ENCODE results near the gene SYNGR4.
A peak's percentile ranks its signal among the peaks of the same experiment; 100 is the strongest.

Gene SYNGR4

GRCh38 chr19:48329167-48329891 is 34.8 kb upstream of the SYNGR4 start:
- Histone ChIP-seq H3K4me3 (ENCODE audit: insufficient read depth, low read depth, low read length) (no peak overlapping the region), H3K9me3 (ENCODE audit: control insufficient read depth, low read length) (no peaks in the 10 kb centered on the region), H3K36me3 (ENCODE audit: control insufficient read depth, insufficient read depth, low read length) (no peaks in the 10 kb centered on the region), H3K4me1 (ENCODE audit: control insufficient read depth, insufficient read depth, low read length) (peaks cover 19% of the 10 kb centered on the region), H3K27me3 (ENCODE audit: control insufficient read depth, insufficient read depth, low read length, poor library complexity, severe bottlenecking) (peaks cover 5% of the 10 kb centered on the region), H3K27ac (ENCODE audit: insufficient read depth, low read depth, low read length, poor library complexity, severe bottlenecking) (no peak overlapping the region)
- 90% methylated on average over 11 to 15 of the region's 15 CpGs for WGBS, 2 experiments

- peaks cover 15% of the 10 kb centered on the region for H3K4me1 ChIP-seq (ENCODE audit: control insufficient read depth, insufficient read depth, low read length)
- no peak overlapping the region for H3K4me3 ChIP-seq (ENCODE audit: insufficient read depth, low read depth, low read length)
- 78 to 84% methylated on average over 41 of the region's 41 CpGs for WGBS, 2 experiments
- H3K27ac ChIP-seq (ENCODE audit: insufficient read depth, low read depth, low read length, poor library complexity, severe bottlenecking): no peak overlapping the region
- no peaks in the 10 kb centered on the region for H3K9me3 ChIP-seq (ENCODE audit: control insufficient read depth, low read length)
- H3K36me3 ChIP-seq (ENCODE audit: control insufficient read depth, insufficient read depth, low read length): no peaks in the 10 kb centered on the region
- H3K27me3 ChIP-seq (ENCODE audit: control insufficient read depth, insufficient read depth, low read length, poor library complexity, severe bottlenecking): peaks cover 10% of the 10 kb centered on the region
Observed at GRCh38 chr19:48330012-48330681, 34.0 kb upstream of the SYNGR4 start.

GRCh38 chr19:48332351-48332661 is 31.9 kb upstream of the SYNGR4 start:
- Histone ChIP-seq H3K36me3 (ENCODE audit: control insufficient read depth, insufficient read depth, low read length) (no peaks in the 10 kb centered on the region), H3K4me1 (ENCODE audit: control insufficient read depth, insufficient read depth, low read length) (peaks cover 10% of the 10 kb centered on the region), H3K9me3 (ENCODE audit: control insufficient read depth, low read length) (no peaks in the 10 kb centered on the region), H3K27ac (ENCODE audit: insufficient read depth, low read depth, low read length, poor library complexity, severe bottlenecking) (no peak overlapping the region), H3K4me3 (ENCODE audit: insufficient read depth, low read depth, low read length) (peak overlapping the region; percentile 21), H3K27me3 (ENCODE audit: control insufficient read depth, insufficient read depth, low read length, poor library complexity, severe bottlenecking) (peaks cover 5% of the 10 kb centered on the region)
- WGBS, 2 experiments: 83% methylated on average over 6 of the region's 6 CpGs

- H3K36me3 ChIP-seq (ENCODE audit: control insufficient read depth, insufficient read depth, low read length): no peaks in the 10 kb centered on the region
- no peak overlapping the region for H3K27ac ChIP-seq (ENCODE audit: insufficient read depth, low read depth, low read length, poor library complexity, severe bottlenecking)
- peak overlapping the region; percentile 21 for H3K4me3 ChIP-seq (ENCODE audit: insufficient read depth, low read depth, low read length)
- peaks cover 5% of the 10 kb centered on the region for H3K27me3 ChIP-seq (ENCODE audit: control insufficient read depth, insufficient read depth, low read length, poor library complexity, severe bottlenecking)
- peaks cover 10% of the 10 kb centered on the region for H3K4me1 ChIP-seq (ENCODE audit: control insufficient read depth, insufficient read depth, low read length)
- 21 to 26% methylated on average over 25 of the region's 25 CpGs for WGBS, 2 experiments
- H3K9me3 ChIP-seq (ENCODE audit: control insufficient read depth, low read length): no peaks in the 10 kb centered on the region
Observed at GRCh38 chr19:48332662-48333466, 31.3 kb upstream of the SYNGR4 start.

GRCh38 chr19:48333467-48334384 is 30.4 kb upstream of the SYNGR4 start:
- Histone ChIP-seq H3K9me3 (ENCODE audit: control insufficient read depth, low read length) (no peaks in the 10 kb centered on the region), H3K27me3 (ENCODE audit: control insufficient read depth, insufficient read depth, low read length, poor library complexity, severe bottlenecking) (peaks cover 5% of the 10 kb centered on the region), H3K4me3 (ENCODE audit: insufficient read depth, low read depth, low read length) (peak overlapping the region; percentile 21), H3K4me1 (ENCODE audit: control insufficient read depth, insufficient read depth, low read length) (peaks cover 10% of the 10 kb centered on the region), H3K27ac (ENCODE audit: insufficient read depth, low read depth, low read length, poor library complexity, severe bottlenecking) (no peak overlapping the region), H3K36me3 (ENCODE audit: control insufficient read depth, insufficient read depth, low read length) (no peaks in the 10 kb centered on the region)
- WGBS, 2 experiments: 12 to 13% methylated on average over 54 of the region's 54 CpGs

- Histone ChIP-seq H3K27ac (ENCODE audit: insufficient read depth, low read depth, low read length, poor library complexity, severe bottlenecking) (no peak overlapping the region), H3K4me3 (ENCODE audit: insufficient read depth, low read depth, low read length) (no peak overlapping the region), H3K36me3 (ENCODE audit: control insufficient read depth, insufficient read depth, low read length) (no peaks in the 10 kb centered on the region), H3K9me3 (ENCODE audit: control insufficient read depth, low read length) (no peaks in the 10 kb centered on the region), H3K27me3 (ENCODE audit: control insufficient read depth, insufficient read depth, low read length, poor library complexity, severe bottlenecking) (peaks cover 5% of the 10 kb centered on the region), H3K4me1 (ENCODE audit: control insufficient read depth, insufficient read depth, low read length) (no peaks in the 10 kb centered on the region)
- WGBS, 2 experiments: 84 to 85% methylated on average over 14 of the region's 14 CpGs
Observed at GRCh38 chr19:48338253-48338755, 25.9 kb upstream of the SYNGR4 start.

- peaks cover 5% of the 10 kb centered on the region for H3K27me3 ChIP-seq (ENCODE audit: control insufficient read depth, insufficient read depth, low read length, poor library complexity, severe bottlenecking)
- H3K4me1 ChIP-seq (ENCODE audit: control insufficient read depth, insufficient read depth, low read length): no peaks in the 10 kb centered on the region
- H3K4me3 ChIP-seq (ENCODE audit: insufficient read depth, low read depth, low read length): no peak overlapping the region
- no peak overlapping the region for H3K27ac ChIP-seq (ENCODE audit: insufficient read depth, low read depth, low read length, poor library complexity, severe bottlenecking)
- 91 to 93% methylated on average over 14 of the region's 14 CpGs for WGBS, 2 experiments
- no peaks in the 10 kb centered on the region for H3K36me3 ChIP-seq (ENCODE audit: control insufficient read depth, insufficient read depth, low read length)
- no peaks in the 10 kb centered on the region for H3K9me3 ChIP-seq (ENCODE audit: control insufficient read depth, low read length)
Observed at GRCh38 chr19:48338802-48339503, 25.2 kb upstream of the SYNGR4 start.

- no peaks in the 10 kb centered on the region for H3K36me3 ChIP-seq (ENCODE audit: control insufficient read depth, insufficient read depth, low read length)
- H3K27me3 ChIP-seq (ENCODE audit: control insufficient read depth, insufficient read depth, low read length, poor library complexity, severe bottlenecking): no peaks in the 10 kb centered on the region
- H3K9me3 ChIP-seq (ENCODE audit: control insufficient read depth, low read length): no peaks in the 10 kb centered on the region
- H3K4me3 ChIP-seq (ENCODE audit: insufficient read depth, low read depth, low read length): no peak overlapping the region
- no peaks in the 10 kb centered on the region for H3K4me1 ChIP-seq (ENCODE audit: control insufficient read depth, insufficient read depth, low read length)
- WGBS, 2 experiments: 91 to 93% methylated on average over 11 of the region's 11 CpGs
- H3K27ac ChIP-seq (ENCODE audit: insufficient read depth, low read depth, low read length, poor library complexity, severe bottlenecking): no peak overlapping the region
Observed at GRCh38 chr19:48340995-48341394, 23.2 kb upstream of the SYNGR4 start.

Measured in ectodermal cell (in vitro differentiated cells).